ENCODE results near the gene CAB39.

CAB39 gene

DNA sequence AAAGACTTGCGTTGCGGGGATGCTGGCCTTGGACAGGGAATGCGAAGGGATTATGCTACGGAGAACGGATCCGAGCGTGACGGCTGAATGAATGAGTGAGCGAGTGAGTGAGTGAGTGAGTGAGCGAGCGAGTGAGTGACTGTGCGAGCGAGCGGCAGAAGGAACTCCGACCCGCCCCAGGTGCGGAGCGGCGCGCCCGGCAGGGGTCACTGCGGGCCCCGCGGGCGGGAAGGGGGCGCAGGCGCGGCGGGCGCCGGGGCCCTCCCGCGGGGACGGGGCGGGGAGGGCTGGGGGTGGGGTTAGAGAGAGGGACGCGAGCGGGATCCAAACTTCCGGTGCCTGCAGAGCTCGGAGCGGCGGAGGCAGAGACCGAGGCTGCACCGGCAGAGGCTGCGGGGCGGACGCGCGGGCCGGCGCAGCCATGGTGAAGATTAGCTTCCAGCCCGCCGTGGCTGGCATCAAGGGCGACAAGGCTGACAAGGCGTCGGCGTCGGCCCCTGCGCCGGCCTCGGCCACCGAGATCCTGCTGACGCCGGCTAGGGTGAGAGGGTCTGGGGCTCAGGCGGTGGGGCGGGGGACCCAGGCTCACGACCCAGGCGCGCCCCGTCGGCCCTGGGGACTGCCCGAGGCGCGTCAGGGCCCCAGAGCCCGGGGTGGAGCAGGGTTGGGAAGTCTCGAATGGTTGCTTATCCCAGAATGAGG is 152.1 kb downstream of the CAB39 start, which contains the start of gene ITM2C:
TSS of gene ITM2C (plus strand) at position 338 of the 702 bp plus-strand sequence. CDS start at position 422, 84 bp downstream.
- peak; percentile 86 for DNase-seq

DNA sequence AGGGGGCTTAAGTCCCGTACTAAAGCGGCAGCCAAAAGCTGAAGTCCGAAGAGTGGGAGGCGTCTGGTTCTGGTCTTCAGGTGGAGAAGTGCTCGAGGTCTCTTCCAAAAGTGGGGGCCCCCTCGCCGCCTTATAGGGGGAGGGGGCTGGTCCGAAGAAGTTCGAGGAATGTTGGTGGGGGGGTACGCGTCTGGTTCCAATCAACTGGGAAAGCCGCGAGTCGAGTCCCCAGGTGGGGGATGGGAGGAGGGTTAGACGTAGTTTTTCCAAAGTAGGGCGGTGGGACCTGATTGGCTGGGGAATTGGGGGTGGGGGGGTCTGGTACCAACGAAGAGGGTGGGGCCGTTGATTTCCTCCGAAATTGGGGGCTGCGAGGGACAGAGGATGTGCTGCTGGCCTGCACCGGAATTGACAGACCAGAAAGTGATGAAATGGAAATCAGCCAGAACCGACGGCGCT is 152.7 kb downstream of the CAB39 start:
- DNase-seq: no peak

DNA sequence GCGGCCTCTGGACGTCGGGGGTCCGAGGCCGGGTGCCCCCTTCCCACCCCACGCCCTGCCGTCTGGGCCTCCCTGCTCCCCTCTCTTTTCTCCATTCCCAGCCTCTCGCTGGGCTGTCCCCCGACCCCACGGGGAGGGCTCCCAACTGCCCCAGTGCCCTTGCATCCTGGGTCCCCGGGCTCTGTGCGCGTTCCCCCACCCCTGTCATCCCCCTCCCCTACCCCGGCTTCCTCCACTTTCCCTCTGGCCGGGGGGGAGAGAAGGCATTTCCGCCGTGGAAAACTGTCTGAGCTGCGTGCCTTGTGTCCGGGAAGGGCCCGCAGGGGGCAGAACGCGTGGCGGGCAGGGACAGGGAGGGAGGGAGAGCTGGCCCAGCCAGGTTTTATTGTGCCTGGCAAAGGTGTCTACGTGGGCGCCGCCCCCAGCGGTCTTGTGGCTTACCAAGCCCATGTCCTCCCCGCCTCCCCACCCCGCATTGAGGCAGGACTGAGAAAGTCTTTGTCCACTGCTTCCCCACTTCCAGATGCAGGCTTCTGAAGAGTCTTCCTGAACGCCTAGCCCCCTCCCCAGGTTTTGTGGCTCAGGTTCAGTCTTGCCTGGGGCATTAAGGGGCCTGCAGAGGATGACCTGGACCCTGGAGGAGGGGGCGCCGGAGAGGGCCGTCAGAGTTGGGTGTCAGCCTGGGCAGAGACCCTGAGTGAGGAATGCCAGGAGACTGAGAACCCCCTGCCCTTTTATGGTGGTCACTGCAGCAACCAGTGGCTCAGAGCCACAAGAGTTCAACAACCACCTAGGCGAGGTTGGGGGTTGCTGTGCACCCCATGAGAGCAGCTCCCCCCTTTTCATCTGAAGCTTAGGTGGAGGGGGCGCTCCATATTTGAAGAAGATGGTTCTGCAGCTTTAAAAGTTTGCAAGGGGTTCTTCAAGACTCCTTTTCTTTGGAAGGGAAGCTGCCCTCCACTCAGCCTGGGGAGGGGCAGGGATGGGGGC is 153.4 kb downstream of the CAB39 start:
- DNase-seq: peak; percentile 71

DNA sequence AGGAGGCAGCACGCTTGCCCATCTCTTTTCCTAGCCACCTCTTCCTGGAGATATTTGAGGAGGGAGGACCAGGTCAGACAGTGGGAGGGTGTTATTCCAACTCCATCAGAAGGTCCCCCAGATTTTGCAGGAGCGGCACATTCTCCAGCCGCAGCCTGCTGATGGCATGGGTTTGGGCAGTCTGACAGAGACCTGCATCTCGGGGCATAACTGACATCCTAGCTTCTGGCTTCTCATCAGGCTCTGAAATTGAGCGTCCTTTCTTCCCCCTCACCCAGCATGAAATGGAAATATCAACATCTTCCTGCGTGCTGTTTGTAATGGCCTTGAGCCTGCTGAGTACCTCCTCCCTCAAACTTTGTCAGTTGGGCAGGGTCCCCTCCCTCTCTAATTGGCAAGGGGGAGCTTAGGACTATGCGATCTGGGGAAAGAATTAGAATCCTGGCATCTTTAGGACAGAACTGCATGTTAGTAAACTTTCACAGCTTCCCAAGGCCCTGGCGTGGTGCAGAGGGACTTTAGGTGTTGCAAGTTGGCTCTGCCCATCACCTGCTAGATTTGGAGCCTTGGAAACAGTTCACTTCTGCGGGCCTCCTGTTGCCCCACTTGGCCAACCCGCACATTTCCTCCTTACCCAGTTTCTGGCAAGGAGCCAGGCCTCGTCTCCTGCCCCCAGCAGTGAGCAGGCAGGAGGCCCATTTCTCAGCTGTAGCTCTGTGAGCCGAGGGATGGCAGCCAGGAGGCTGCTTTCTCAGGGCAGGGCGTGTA is 154.3 kb downstream of the CAB39 start:
- DNase-seq: peak; percentile 83

DNA sequence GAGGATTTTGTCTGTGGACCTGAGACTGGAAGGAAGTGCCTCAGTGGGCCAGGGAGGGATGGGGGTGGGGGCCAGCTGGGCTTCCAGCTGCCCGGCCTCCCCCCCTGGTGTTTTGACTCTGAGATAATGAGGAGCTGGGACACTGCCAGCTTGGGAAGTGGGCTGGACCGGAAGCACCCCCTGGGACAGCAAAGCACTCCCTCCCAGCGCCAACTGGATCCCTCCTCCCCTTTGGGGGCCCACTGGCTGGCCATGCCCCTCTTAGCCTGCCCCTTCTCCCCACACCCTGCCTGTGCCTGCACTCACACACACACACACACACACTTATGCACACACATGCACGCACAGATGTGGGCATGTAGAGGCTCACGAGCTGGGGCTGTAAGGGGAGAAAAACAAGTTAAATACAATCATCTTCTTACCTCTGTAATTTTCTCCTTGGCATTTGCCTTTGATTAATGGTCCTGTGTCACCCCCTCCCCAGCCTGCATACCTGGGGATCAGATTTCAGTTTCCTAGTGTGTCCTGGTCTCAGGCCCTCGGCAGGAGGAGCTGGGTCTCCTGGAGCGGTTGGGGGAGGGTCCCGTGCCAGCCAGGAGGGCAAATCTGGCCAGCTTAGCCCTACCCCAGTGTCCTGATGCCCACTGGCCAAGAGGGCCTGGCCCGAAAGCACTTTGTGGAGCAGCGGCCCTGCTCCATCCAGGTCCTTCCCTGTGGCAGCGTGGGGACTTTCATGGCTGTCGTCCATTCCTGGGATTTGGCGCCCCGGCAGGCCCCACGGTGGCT is 155.7 kb downstream of the CAB39 start:
- no peak for DNase-seq

DNA sequence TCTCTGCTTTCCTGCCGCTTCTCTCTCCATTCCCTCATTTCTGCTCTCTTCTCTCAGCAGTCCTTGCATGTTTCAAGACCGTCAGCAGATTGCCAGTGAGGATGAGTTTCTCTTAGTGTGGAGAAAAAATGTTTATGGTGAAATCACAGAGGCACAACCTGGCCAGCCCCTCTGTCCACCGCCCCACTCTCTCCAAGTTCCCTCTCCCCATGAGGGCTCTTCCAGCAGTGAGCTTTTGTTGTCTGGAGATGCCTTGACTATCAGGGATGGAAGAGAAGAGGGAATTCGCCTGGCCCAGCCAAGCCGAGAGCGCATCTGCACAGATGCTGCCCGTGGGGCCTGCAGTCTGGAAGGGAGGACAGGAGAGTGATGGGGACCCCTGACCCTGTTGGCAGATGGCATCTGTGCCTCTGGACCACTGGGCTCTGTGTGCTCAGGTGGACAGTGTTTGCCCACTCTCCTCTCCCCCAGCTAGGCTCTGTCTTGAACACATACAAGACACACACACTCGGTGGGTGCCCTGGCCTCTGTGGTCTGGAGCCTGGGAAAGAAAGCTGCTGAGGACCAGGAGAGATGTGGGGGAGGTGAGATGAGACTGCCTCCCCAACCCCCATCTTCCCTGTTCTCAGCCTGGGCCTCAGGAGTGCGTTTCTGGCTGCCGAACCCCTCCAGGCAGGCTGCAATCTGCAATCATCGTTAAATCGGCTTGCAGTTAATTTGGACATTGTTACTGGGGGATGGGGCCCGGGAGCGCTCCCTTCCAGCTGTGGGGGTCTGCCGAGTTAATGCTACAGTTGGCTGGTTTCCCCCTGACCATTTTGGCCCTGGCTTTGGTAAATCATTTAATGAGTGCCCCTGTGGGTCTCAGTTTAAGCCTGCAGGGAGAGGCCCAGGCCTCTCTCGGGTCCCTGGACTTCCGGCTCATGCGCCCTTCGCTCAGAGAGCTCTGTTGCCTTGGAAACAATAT is 156.6 kb downstream of the CAB39 start:
- DNase-seq: no peak

DNA sequence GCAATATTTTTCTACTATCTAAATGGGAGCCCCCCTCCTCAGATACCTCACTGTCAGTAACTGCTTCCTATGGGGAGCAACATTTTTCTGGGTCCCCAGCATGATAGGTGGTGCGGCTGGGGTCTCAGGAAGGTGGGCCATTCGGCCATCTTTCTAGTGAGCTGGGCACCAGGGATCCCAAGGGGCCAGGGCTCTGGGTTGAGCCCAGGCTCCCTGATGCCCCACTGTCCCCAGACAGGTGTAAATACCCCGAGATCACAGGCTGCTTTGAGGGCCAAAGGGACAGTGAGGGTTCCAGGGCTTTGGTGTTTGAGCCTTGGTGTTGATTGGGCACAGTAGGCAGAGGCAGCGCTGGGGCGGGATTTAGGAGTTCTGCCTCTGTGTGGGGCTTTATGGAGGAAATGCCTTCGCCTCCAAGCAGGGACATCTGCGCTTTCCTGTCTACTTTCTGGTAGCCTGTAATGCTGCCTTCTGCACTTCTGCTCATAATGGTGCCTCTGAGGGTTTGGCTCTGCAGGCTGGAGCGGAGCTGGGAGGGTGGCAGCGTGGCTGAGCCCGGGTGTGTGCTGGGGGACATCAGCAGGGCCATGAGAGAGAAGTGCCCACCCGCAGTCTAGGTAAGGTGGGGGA is 157.4 kb downstream of the CAB39 start:
- DNase-seq: no peak
